GM12872 (cell line): ENCODE results near the gene PCNT.

Source experiments
- TF ChIP-seq, protein P1 (sequence below): IDR thresholded peaks from 3 replicates; pipeline ENCODE4 v1.5.1; 2011; ENCODE audit warnings: low read depth, mild to moderate bottlenecking, low read length, moderate library complexity; ENCODE audit not compliant: insufficient read depth

PCNT gene

DNA sequence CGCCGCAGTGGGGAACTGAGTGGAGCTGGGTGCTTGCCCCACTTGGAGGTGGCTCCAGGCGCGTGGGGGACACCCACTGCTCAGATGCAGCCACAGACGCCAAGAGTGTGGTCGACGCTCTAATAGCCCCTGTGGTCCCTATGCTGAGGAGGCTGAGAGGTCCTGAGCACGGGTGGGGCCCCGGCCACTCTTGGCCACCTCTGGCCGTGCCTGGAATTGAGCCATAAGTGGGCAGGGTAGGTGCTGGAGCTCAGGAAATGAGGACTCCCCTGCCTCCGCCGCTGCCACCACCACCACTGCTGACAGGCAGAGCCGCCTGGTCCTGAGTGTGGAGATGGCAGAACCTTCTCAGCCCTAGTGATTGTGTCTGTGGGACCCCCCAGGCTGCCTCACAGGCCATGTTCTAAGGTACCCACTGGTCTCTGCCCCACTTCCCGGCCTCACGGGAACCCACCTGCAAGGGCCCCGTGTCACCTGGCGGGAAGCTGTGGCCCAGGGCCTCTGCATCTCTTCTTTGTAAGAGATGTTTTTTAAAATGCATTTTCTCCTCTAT is 100.2 kb downstream of the PCNT start:
- TF ChIP-seq, protein P1, sequence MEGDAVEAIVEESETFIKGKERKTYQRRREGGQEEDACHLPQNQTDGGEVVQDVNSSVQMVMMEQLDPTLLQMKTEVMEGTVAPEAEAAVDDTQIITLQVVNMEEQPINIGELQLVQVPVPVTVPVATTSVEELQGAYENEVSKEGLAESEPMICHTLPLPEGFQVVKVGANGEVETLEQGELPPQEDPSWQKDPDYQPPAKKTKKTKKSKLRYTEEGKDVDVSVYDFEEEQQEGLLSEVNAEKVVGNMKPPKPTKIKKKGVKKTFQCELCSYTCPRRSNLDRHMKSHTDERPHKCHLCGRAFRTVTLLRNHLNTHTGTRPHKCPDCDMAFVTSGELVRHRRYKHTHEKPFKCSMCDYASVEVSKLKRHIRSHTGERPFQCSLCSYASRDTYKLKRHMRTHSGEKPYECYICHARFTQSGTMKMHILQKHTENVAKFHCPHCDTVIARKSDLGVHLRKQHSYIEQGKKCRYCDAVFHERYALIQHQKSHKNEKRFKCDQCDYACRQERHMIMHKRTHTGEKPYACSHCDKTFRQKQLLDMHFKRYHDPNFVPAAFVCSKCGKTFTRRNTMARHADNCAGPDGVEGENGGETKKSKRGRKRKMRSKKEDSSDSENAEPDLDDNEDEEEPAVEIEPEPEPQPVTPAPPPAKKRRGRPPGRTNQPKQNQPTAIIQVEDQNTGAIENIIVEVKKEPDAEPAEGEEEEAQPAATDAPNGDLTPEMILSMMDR, result no peak

DNA sequence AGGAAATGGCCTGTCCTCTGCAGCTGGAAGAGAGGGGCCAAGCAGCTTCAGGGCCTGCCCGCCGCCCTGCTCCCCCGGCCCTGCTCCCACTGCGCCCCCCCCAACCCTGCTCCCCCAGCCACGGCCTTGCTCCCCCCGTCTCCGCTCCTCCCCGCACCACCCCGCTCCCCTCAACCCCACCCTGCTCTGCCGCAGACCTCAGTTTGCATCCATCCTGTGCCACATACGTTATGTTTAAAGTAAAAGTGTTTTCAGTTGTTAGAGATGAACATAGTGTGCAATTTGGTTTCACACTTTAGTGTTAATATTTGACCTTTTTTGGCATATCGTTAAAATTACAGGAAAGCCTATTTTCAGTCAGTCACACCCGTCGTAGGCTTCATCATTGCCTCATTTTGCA is 100.7 kb downstream of the PCNT start:
- TF ChIP-seq, protein P1, result no peak

DNA sequence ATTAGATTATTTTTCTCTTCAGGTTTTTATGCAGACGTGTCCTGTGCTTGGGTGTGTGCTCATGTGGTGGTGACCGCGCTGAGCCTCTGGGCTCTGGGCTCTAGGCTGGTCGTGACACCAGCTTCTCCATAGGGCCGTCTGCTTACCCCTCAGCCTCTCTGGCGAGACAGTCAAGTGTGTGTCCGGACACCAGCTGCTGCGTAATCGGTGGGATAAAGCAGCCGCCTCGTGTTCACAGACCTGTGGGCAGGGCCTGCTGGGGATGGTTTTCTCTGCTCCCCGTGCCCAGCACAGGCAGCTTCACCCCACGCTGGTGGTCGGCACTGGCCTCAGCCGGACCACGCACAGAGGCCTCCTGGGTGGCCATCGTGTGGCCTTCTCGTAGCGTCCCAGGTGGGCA is 101.1 kb downstream of the PCNT start:
- TF ChIP-seq, protein P1, result no peak

DNA sequence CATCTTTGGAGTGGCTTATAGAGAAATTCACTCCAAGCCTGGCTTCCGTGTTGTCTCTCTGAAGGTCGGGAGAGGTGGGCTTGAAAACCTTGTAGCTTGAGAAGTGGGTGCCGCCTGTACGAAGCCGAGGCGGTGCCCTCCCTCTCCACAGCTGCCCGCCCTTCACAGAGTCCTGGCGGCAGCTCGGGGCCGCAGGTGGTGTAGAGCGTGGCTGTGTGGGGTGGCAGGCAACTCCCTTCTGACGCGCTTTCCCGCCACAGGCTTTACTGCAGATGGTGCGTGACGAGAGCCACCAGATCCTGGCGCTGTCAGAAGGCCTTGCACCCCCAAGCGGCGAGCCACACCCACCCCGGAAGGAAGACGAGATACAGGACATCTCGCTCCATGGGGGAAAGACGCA is 101.6 kb downstream of the PCNT start:
- TF ChIP-seq, protein P1, result no peak

DNA sequence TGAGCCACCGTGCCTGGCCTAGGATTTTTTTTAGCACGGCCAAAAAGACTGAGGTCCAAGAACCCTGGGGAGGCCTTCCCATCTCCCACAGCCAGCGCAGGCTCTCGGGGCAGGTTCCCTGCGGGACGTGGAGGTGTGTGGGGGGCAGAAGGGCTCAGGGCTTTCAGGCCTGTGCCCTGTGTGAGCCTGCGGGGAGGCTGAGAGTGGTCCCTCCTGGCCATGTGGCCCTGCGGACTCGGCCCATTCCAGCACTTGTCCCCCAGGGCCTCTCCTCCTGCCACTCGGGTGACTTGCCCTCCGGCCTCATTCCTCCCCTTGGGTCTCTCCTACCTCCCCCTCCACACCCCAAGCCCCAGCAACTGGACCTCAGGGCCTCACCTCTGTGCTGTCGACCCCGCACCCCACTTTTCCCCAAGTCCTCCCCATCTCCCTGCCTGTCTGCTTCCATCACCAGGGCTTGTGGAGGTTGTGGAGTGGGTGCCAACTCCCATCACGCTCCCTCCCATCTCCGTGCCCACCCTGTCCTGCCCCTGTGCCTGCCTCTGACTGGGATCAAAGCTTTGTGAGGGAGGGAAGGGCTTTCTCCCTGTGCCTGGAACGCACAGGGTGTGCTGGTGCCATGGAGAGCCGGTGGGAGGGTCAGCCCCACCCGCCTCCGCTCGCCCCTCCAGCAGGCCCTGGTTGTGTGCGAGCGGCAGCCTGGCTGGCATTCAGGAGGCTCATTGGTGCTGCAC is 102.5 kb downstream of the PCNT start:
- TF ChIP-seq, protein P1, result no peak

DNA sequence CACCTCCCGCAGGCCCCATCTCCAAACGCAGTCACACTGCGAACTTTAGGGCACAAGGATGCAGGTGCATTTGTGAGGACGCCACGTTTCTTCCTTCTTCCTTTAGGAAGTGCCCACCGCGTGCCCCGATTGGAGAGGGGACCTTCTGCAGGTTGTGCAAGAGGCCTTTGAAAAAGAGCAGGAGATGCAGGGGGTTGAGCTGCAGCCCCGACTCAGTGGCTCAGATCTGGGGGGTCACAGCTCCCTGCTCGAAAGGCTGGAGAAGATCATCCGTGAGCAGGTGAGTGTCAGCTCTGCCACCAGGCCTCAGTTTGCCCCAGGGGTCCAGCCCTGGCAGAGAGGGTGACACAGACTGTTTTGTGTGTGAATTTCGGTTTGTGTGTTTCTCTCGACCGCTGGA is 103.6 kb downstream of the PCNT start:
- TF ChIP-seq, protein P1, result no peak

DNA sequence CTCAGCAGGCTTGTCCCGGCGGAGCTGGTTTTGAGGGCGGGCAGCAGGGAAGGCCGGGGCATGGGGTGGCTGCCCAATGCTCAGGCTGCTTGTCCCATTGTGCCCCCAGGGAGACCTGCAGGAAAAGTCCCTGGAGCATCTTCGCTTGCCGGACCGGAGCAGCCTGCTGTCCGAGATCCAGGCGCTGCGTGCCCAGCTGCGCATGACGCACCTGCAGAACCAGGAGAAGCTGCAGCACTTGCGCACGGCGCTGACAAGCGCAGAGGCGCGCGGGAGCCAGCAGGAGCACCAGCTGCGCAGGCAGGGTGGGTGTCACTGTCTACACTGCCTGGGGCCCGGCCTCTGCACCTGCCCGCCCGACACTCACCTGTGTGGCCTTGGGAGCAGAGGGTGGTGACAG is 104.3 kb downstream of the PCNT start:
- TF ChIP-seq, protein P1, result no peak
